BJ (cell line): ENCODE measurements around the gene UBAC2. TPM values are rescaled to one million over a fixed set of nuclear protein-coding genes. Genes with fewer than 3 reads are reported as not detected.

Experiments
- CTCF ChIA-PET: fragments of 350-600 bp; formaldehyde crosslinking; extraction: SDS; loops from one replicate; lab custom pipeline; 2021; ENCODE audit warnings: antibody characterized with exemption, inconsistent platforms; lab: Yijun Ruan, JAX
- POLR2A ChIA-PET: fragments of 300-600 bp; sonication (Branson Sonifier 250); formaldehyde crosslinking; extraction: SDS; loops from one replicate; lab custom pipeline; 2021; ENCODE audit warnings: antibody characterized with exemption; lab: Charles Lee
- DNase-seq: peaks from one replicate; pipeline ENCODE4 v3.0.0-alpha.2; 2011; ENCODE audit warnings: low read depth
- H3K27me3 ChIP-seq: 2 replicates; pipeline ENCODE4 v1.6.0; 2011; ENCODE audit warnings: low read length; ENCODE audit not compliant: control insufficient read depth, insufficient read depth
- H3K36me3 ChIP-seq: 2 replicates; pipeline ENCODE4 v1.5.1; 2011; ENCODE audit warnings: low read length; ENCODE audit not compliant: control insufficient read depth, insufficient read depth
- H3K4me3 ChIP-seq: 2 replicates; pipeline ENCODE4 v1.5.1; 2011; ENCODE audit warnings: low read depth, mild to moderate bottlenecking, control low read depth, low read length
- polyA plus RNA-seq: library from polyadenylated mRNA; depleted of rRNA; stranded (reverse); fragments of >200 nt; gene quantifications from 2 replicates; pipeline ENCODE4 v1.2.3, GENCODE V29; 2011
- TF ChIP-seq, protein P1 (sequence below): IDR thresholded peaks from 2 replicates; pipeline ENCODE4 v1.5.1; 2011; ENCODE audit warnings: low read depth, mild to moderate bottlenecking, control low read depth, inconsistent platforms, low read length, moderate library complexity; ENCODE audit not compliant: insufficient read depth

UBAC2 gene
- polyA plus RNA-seq, 1 experiment, result 84.7 TPM

- TF ChIP-seq, protein P1, sequence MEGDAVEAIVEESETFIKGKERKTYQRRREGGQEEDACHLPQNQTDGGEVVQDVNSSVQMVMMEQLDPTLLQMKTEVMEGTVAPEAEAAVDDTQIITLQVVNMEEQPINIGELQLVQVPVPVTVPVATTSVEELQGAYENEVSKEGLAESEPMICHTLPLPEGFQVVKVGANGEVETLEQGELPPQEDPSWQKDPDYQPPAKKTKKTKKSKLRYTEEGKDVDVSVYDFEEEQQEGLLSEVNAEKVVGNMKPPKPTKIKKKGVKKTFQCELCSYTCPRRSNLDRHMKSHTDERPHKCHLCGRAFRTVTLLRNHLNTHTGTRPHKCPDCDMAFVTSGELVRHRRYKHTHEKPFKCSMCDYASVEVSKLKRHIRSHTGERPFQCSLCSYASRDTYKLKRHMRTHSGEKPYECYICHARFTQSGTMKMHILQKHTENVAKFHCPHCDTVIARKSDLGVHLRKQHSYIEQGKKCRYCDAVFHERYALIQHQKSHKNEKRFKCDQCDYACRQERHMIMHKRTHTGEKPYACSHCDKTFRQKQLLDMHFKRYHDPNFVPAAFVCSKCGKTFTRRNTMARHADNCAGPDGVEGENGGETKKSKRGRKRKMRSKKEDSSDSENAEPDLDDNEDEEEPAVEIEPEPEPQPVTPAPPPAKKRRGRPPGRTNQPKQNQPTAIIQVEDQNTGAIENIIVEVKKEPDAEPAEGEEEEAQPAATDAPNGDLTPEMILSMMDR, result no peak
- ChIA-PET POLR2A (no interaction called here), CTCF (interaction anchor here (1.2 to 10.5 kb wide), 7 partner anchors 65 to 173 kb away, joined by 3 to 267 read pairs (median 5); partner anchors contain the start of gene UBAC2)
- 0 out of 2 replicates have a peak, but pooled peaks cover 1% of the 10 kb centered on the region for H3K36me3 ChIP-seq
- no peak for DNase-seq
- no peaks in the 10 kb centered on the region for H3K27me3 ChIP-seq
- no peak overlapping the region for H3K4me3 ChIP-seq
Observed at GRCh38 chr13:99264051-99264450, 63.4 kb downstream of the UBAC2 start.

DNA sequence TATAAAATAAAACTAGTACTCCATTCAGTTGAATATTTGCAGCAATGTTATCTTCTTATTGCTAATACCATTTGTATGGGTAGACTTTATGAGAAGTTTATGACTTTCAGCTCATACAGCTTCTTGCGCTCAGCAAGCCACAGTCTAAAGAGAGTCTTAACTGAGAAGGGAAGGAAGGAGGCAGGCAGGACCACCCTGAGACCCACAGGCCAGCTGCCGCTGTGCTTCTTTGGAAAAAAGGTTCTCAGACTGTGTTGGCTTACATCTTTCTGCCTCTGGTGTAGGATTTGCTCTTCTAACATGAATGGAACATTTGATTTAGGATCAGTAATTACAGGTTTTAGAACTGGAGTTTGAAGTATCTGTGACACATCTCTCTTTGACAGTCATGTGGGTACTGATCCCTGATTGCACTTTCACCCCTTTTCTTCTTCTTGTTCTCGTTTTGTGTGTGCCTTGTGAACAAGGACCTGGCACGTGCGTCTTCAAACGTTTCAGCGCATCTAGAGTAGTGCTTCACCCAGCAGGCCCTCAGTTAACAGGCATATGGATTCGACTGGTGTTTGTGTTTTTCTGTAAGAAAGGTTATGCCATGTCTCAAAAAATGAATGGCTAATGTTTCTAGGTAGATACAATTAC, 64.6 kb downstream of the UBAC2 start:
- no peaks in the 10 kb centered on the region for H3K36me3 ChIP-seq
- H3K4me3 ChIP-seq, result no peak overlapping the region
- no peak for DNase-seq
- TF ChIP-seq, protein P1, result no peak
- CTCF ChIA-PET, result interaction anchor here (0.9 to 12.0 kb wide), 17 partner anchors 8 to 172 kb away, joined by 3 to 283 read pairs (median 5); partner anchors contain the start of genes GPR183 and UBAC2
- H3K27me3 ChIP-seq, result no peaks in the 10 kb centered on the region
- POLR2A ChIA-PET, result no interaction called here

GRCh38 chr13:99265821-99266426, 65.3 kb downstream of the UBAC2 start:
- no peak overlapping the region for H3K4me3 ChIP-seq
- CTCF ChIA-PET, result interaction anchor here (0.6 to 12.0 kb wide), 20 partner anchors 9 to 201 kb away, joined by 3 to 283 read pairs (median 4); partner anchors contain the start of genes GPR183 and UBAC2
- no peak for DNase-seq
- POLR2A ChIA-PET, result interaction anchor here (0.5 kb wide), 1 partner anchor 10 kb away, joined by 10 read pairs; no protein-coding TSS in a partner anchor
- no peaks in the 10 kb centered on the region for H3K27me3 ChIP-seq
- TF ChIP-seq, protein P1, result peak; percentile 58
- H3K36me3 ChIP-seq, result no peaks in the 10 kb centered on the region

GRCh38 chr13:99266827-99267226, 66.2 kb downstream of the UBAC2 start:
- Histone ChIP-seq H3K4me3 (no peak overlapping the region), H3K36me3 (no peaks in the 10 kb centered on the region), H3K27me3 (no peaks in the 10 kb centered on the region)
- CTCF ChIA-PET, result interaction anchor here (0.5 to 12.0 kb wide), 12 partner anchors 10 to 1338 kb away, joined by 3 to 283 read pairs (median 5); partner anchors contain the start of genes GPR183 and UBAC2
- POLR2A ChIA-PET, result no interaction called here
- TF ChIP-seq, protein P1, result no peak
- DNase-seq, result no peak

DNA sequence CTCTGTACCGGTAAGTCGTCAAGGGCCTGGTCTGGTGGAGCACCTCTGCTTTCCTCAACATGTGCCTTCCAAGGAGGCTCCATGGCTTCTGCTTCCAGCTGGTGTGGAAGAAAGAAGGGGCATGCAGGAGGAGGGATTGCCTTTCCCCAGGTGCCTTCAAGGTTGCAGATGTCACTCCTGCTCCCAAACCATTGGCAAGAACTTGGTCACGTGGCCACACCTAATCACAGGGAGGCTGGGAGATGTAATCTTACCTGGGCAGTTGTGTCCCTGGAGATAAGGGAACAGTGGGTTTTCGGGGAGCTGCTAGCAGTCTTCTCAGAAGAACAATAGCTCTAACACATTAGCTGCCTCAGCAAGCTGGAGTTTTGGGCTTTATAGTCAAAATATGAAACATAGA, 67.3 kb downstream of the UBAC2 start:
- TF ChIP-seq, protein P1, result no peak
- Histone ChIP-seq H3K4me3 (no peak overlapping the region), H3K36me3 (0 out of 2 replicates have a peak, but pooled peaks cover 2% of the 10 kb centered on the region), H3K27me3 (no peaks in the 10 kb centered on the region)
- CTCF ChIA-PET, result interaction anchor here (1.1 to 12.0 kb wide), 6 partner anchors 13 to 169 kb away, joined by 3 to 283 read pairs (median 40); partner anchors contain the start of gene UBAC2
- POLR2A ChIA-PET, result no interaction called here
- DNase-seq, result no peak
